Femur (tissue), 1 donor: ENCODE data around the gene LIM2.
A peak's percentile ranks its signal among the peaks of the same experiment; 100 is the strongest.

Experiments used
- DNase-seq: peaks from one replicate; pipeline ENCODE4 v3.0.0-alpha.2; 2017

LIM2 gene

GRCh38 chr19:51365211-51365964 is 22.4 kb downstream of the LIM2 start:
- peak; percentile 36 for DNase-seq

GRCh38 chr19:51364200-51365106 is 23.3 kb downstream of the LIM2 start:
- DNase-seq = no peak

- no peak for DNase-seq
Observed at GRCh38 chr19:51361239-51361638, 26.5 kb downstream of the LIM2 start.

- no peak for DNase-seq
Observed at GRCh38 chr19:51359294-51359693, 28.5 kb downstream of the LIM2 start.

GRCh38 chr19:51357952-51358351 is 29.8 kb downstream of the LIM2 start:
- no peak for DNase-seq

- DNase-seq = no peak
Observed at GRCh38 chr19:51356159-51356801, 31.5 kb downstream of the LIM2 start.

GRCh38 chr19:51354742-51355148 is 33.0 kb downstream of the LIM2 start:
- DNase-seq = no peak

- DNase-seq = no peak
Observed at GRCh38 chr19:51354103-51354741, 33.6 kb downstream of the LIM2 start.

- no peak for DNase-seq
Observed at GRCh38 chr19:51352783-51353360, 34.9 kb downstream of the LIM2 start.

- DNase-seq = no peak
Observed at GRCh38 chr19:51351266-51351990, 36.3 kb downstream of the LIM2 start.

GRCh38 chr19:51347209-51347928 is 40.4 kb downstream of the LIM2 start:
- no peak for DNase-seq

- DNase-seq = no peak
Observed at GRCh38 chr19:51346742-51347141, 41.0 kb downstream of the LIM2 start.

GRCh38 chr19:51345076-51345620 is 42.6 kb downstream of the LIM2 start:
- DNase-seq = no peak

- DNase-seq = no peak
Observed at GRCh38 chr19:51342631-51343569, 44.9 kb downstream of the LIM2 start.

- DNase-seq = no peak
Observed at GRCh38 chr19:51341976-51342580, 45.7 kb downstream of the LIM2 start, which contains the start of gene VSIG10L. VSIG10L (minus strand) TSS chr19:51342139; CDS start chr19:51342124, 15 bp downstream.

GRCh38 chr19:51341066-51341465 is 46.7 kb downstream of the LIM2 start:
- peak; percentile 23 for DNase-seq

GRCh38 chr19:51339687-51340656 is 47.8 kb downstream of the LIM2 start:
- peak; percentile 97 for DNase-seq

GRCh38 chr19:51339313-51339686 is 48.5 kb downstream of the LIM2 start:
- DNase-seq = no peak
